Astrocyte of the cerebellum (primary cell): ENCODE results near the gene LAMP5.

Source experiments
- DNase-seq: peaks from one replicate; pipeline ENCODE4 v3.0.0-alpha.2; 2011; ENCODE audit warnings: low read depth
- H3K4me3 ChIP-seq: 2 replicates; pipeline ENCODE4 v1.5.1; 2011; ENCODE audit warnings: mild to moderate bottlenecking, low read depth, low read length, moderate library complexity
- CTCF ChIP-seq: IDR thresholded peaks from 2 replicates; pipeline ENCODE4 v1.5.1; 2012; ENCODE audit warnings: low read length, low read depth, moderate library complexity, mild to moderate bottlenecking; ENCODE audit errors: missing control alignments
- in situ Hi-C: cut with HindIII; loops from 2 replicates; pipeline ENCODE4 v1.10.0; 2017; ENCODE audit warnings: low sequenced_read_pairs

The LAMP5 gene

GRCh38 chr20:9478771-9479170 lies 35.6 kb upstream of the LAMP5 start:
- H3K4me3 ChIP-seq = no peak overlapping the region
- no peak for TF ChIP-seq CTCF
- in situ Hi-C loops = no loop called here
- no peak for DNase-seq

DNA sequence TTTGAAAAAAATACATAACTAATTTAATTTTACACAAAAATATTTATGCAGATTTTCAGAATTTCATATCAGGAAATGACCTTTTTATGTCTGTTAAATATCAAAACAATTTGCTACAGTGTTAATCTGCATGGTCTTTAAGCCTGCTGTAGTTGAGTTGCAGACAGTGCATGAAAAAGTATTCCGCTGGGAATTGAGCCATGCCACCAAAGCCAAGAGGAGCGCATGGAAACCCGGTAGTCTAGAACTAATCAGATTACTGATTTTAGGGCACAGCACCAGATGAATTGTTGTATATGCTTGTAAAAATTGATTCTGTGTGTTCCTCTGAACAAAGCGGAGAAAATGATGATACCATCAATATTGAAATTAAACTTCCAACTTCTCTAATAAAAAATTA lies 34.3 kb upstream of the LAMP5 start:
- TF ChIP-seq CTCF = no peak
- in situ Hi-C loops = no loop called here
- H3K4me3 ChIP-seq = no peak overlapping the region
- DNase-seq = no peak

DNA sequence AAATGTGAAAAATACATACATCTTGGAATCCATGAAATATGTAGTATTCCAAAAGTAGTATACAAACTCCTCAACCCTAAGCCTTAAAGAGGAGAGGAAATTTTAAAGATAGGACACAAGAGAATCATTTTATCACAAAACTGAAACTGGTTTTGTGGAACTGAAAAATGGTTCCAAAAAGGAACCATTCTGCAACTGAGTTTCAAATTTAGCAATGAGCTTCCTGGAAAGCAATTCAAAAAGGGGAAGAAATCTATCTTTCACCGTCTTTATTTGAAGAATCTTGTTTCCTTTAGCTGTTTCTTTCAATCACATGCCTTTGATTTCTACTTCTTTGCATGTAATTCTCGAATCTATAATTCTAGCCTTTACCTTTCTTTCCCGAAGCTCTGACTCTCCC lies 32.2 kb upstream of the LAMP5 start:
- no peak overlapping the region for H3K4me3 ChIP-seq
- no peak for TF ChIP-seq CTCF
- DNase-seq = no peak
- in situ Hi-C loops = no loop called here

GRCh38 chr20:9483131-9483530 lies 31.3 kb upstream of the LAMP5 start:
- no peak overlapping the region for H3K4me3 ChIP-seq
- in situ Hi-C loops = no loop called here
- no peak for TF ChIP-seq CTCF
- no peak for DNase-seq

GRCh38 chr20:9485614-9486340 lies 28.6 kb upstream of the LAMP5 start:
- in situ Hi-C loops = no loop called here
- TF ChIP-seq CTCF = no peak
- H3K4me3 ChIP-seq = no peak overlapping the region
- no peak for DNase-seq

DNA sequence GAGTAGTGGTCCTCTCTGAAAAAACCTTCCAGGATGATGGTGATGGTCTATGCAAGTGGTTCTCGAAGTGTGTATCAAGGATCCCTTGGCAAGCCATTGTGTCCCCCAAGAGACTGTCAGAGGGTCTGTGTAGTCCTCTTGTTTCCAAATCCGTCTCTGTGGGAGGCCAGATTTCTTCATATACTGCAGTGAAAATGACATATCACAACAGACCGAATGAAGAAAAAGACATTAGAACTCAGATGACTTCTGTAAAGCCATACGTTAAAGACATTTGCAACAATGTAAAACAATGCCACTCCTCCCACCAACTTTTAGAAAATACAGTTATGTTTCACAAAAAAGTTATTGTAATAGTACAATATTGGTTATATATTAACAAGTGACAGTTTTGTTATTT lies 27.2 kb upstream of the LAMP5 start:
- DNase-seq = no peak
- H3K4me3 ChIP-seq = no peak overlapping the region
- no peak for TF ChIP-seq CTCF
- in situ Hi-C loops = no loop called here

DNA sequence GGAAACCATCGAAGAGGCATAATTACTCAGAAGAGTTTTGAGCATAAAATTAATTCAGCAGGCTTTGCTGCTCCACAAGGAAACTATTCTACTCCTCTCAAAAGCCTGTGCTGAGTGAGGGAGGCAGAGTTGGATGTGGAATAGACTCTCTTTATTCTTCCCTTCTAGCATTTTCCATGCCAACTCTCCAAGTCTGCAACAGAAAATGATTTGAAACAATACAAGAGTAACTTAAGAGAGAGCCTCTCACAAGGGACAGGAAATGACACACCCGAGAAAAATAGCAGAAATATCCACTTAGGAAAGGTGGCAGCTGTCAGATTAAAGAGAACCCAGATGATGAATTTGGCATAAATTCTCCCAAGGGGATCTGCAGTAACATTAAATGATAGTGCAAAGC lies 26.3 kb upstream of the LAMP5 start:
- in situ Hi-C loops = no loop called here
- H3K4me3 ChIP-seq = no peak overlapping the region
- no peak for DNase-seq
- TF ChIP-seq CTCF = no peak
